Cardiac muscle cell (in vitro differentiated cells and primary cell): ENCODE data around the gene IWS1. TPM values are rescaled to one million over a fixed set of nuclear protein-coding genes. Genes with fewer than 3 reads are reported as not detected.

ENCODE experiments used
- DNase-seq, 2 donors: peaks; one replicate each; pipeline versions ENCODE4 v3.0.0 to v3.0.0-alpha.2; 2010 to 2017; ENCODE audit warnings: low read depth in 1 of 2, low spot score in 1 of 2
- H3K27ac ChIP-seq: fragments of 200-600 bp; sonication (generic); 2 replicates; pipeline ENCODE4 v1.5.1; 2016
- H3K27me3 ChIP-seq: fragments of 200-600 bp; sonication (generic); 2 replicates; pipeline ENCODE4 v1.6.0; 2016; ENCODE audit warnings: control low read depth
- H3K36me3 ChIP-seq: fragments of 200-600 bp; sonication (generic); 2 replicates; pipeline ENCODE4 v1.5.1; 2016; ENCODE audit warnings: control low read depth
- H3K4me1 ChIP-seq: fragments of 200-600 bp; sonication (generic); 2 replicates; pipeline ENCODE4 v1.8.1; 2017; ENCODE audit warnings: low read depth, mild to moderate bottlenecking, mixed run types
- H3K4me3 ChIP-seq: fragments of 200-600 bp; sonication (generic); 2 replicates; pipeline ENCODE4 v1.5.1; 2016; ENCODE audit warnings: mild to moderate bottlenecking
- H3K9me3 ChIP-seq: fragments of 200-600 bp; sonication (generic); 2 replicates; pipeline ENCODE4 v1.5.1; 2017; ENCODE audit warnings: low read depth, mild to moderate bottlenecking, control low read depth
- polyA plus RNA-seq: library from polyadenylated mRNA; unstranded; fragments of >200 nt; fragmentation: Nextera tagmentation; extraction: Ambion mirVana; gene quantifications from 2 replicates; pipeline ENCODE4 v1.2.1, GENCODE V29; 2016
- total RNA-seq: library from RNA; depleted of rRNA; stranded (reverse); fragments of >200 nt; gene quantifications from 2 replicates; pipeline ENCODE4 v1.2.3, GENCODE V29; 2016
- TF ChIP-seq, protein P1 (sequence below): IDR thresholded peaks from 2 replicates; pipeline ENCODE4 v1.5.1; 2012; ENCODE audit warnings: low read depth, mild to moderate bottlenecking, low read length

IWS1 gene
- total and polyA plus RNA-seq, 2 experiments from 2014 or later: 52.4 to 55.6 TPM

DNA sequence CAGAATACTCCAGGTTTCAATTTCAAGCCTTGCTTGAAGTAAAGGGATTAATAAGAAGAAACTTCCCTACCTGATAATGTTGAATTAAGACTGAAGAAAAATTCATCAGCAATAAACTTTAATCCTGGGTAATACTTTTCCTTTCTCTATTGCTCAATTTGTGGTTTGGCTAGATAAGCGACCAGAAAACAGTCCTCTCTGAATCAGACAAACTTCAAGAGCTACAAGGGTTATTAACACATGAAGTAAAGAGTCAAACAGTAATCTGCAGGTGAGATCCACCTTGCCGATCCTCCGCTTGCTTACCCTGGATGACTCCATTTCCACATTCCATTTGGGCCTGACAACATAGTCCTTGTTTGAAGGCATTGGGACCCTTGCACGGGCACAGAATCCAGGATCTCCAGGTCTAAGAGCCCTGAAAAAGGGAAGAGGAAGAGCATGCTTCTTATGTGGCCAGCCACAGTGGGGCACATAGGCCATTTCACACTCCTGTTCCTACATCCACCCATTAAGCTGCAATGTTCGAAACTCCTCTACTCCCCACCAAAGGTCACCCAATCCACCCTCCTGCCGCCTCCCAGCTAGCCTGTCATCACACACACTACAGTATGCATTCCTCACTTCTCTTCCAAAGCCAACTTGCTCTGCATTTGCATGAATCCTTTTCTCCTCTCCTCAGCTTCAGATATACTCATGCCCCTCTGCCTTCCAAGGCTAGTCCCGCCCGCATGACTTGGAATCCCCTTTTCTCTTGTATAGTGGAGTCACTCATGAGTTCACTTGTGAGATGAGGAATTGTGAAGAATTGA, 39.8 kb downstream of the IWS1 start:
- Histone ChIP-seq H3K9me3 (no peaks in the 10 kb centered on the region), H3K27me3 (no peaks in the 10 kb centered on the region), H3K36me3 (peaks cover 74% of the 10 kb centered on the region), H3K27ac (no peak overlapping the region), H3K4me3 (no peak overlapping the region), H3K4me1 (no peaks in the 10 kb centered on the region)
- TF ChIP-seq, protein P1, sequence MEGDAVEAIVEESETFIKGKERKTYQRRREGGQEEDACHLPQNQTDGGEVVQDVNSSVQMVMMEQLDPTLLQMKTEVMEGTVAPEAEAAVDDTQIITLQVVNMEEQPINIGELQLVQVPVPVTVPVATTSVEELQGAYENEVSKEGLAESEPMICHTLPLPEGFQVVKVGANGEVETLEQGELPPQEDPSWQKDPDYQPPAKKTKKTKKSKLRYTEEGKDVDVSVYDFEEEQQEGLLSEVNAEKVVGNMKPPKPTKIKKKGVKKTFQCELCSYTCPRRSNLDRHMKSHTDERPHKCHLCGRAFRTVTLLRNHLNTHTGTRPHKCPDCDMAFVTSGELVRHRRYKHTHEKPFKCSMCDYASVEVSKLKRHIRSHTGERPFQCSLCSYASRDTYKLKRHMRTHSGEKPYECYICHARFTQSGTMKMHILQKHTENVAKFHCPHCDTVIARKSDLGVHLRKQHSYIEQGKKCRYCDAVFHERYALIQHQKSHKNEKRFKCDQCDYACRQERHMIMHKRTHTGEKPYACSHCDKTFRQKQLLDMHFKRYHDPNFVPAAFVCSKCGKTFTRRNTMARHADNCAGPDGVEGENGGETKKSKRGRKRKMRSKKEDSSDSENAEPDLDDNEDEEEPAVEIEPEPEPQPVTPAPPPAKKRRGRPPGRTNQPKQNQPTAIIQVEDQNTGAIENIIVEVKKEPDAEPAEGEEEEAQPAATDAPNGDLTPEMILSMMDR: no peak
- peak in 1 of 2 donors; percentile 63 for DNase-seq

DNA sequence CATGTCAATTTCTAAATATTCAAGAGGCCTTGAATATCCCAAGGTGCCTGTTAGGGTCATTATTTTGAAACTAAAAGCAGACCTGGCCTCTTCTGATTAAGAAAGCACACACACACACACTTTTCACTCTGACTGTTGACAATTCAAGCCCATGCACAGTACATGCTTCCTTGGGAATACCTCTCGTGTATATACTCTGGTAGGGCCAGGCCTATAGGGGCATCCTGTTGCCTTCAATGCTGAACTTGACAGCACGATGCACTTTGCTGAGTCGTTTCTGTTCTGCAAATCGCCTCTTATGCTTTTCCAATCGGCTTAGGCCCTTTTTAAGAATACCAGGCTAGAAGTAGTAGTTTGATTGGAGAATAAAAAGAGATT, 40.6 kb downstream of the IWS1 start:
- Histone ChIP-seq H3K36me3 (peaks cover 69% of the 10 kb centered on the region), H3K27me3 (no peaks in the 10 kb centered on the region), H3K4me3 (no peak overlapping the region), H3K27ac (no peak overlapping the region), H3K4me1 (peaks cover 7% of the 10 kb centered on the region), H3K9me3 (no peaks in the 10 kb centered on the region)
- no peak for DNase-seq
- TF ChIP-seq, protein P1: no peak

DNA sequence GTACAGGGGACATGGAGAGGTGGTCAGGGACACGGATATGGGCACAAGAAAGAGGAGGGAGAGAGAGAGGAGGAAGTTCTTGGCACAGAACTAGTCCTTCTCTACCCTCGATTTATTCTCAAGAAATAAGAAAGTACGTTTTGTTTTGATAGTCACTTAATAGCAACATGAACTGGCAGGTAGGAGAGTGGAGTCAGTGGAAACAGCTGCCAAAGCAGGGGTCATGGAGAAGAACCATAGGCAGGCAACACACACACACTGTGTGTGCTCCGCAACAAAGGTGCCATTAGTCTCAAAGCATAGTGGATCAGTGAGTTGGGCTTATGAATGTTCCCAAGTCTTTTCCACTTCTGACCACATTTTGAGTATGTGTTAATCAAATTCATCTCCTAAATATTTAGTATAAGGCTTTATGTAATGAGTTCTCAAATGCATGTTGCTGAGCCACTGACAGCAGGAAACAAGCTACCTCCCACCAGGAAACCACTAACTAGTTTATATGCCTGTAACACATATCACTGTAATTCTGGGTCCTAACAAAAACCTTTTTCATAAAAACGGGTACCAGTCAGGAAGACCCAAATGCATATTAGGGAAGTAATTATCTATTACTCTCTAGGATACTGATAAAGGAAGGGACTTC, 41.1 kb downstream of the IWS1 start:
- no peak for DNase-seq
- H3K9me3 ChIP-seq: no peaks in the 10 kb centered on the region
- peaks cover 13% of the 10 kb centered on the region for H3K4me1 ChIP-seq
- TF ChIP-seq, protein P1: no peak
- H3K27ac ChIP-seq: no peak overlapping the region
- no peaks in the 10 kb centered on the region for H3K27me3 ChIP-seq
- no peak overlapping the region for H3K4me3 ChIP-seq
- H3K36me3 ChIP-seq: peaks cover 64% of the 10 kb centered on the region

DNA sequence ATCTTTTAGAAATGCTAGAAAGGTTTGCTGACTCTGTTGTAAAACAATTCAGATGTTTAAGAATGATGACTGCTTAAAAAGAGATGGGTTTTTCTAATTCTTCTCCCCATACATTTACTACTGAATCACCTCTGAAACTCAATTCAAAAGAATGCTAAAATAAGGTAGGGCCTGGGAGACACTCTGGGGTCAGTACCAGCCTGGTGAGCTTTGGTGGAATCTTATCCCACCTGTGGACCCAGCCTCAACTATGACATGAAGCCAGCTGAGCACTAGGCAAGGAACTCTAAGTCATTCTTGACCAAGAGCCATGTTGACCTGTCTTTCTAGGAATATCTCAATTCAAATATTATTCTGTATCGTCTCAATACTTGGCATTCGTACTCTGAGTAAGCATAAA, 44.3 kb downstream of the IWS1 start:
- Histone ChIP-seq H3K27ac (peak overlapping the region; percentile 11), H3K4me1 (peaks cover 21% of the 10 kb centered on the region), H3K36me3 (peaks cover 40% of the 10 kb centered on the region), H3K4me3 (no peak overlapping the region), H3K27me3 (no peaks in the 10 kb centered on the region), H3K9me3 (no peaks in the 10 kb centered on the region)
- TF ChIP-seq, protein P1: no peak
- no peak for DNase-seq

DNA sequence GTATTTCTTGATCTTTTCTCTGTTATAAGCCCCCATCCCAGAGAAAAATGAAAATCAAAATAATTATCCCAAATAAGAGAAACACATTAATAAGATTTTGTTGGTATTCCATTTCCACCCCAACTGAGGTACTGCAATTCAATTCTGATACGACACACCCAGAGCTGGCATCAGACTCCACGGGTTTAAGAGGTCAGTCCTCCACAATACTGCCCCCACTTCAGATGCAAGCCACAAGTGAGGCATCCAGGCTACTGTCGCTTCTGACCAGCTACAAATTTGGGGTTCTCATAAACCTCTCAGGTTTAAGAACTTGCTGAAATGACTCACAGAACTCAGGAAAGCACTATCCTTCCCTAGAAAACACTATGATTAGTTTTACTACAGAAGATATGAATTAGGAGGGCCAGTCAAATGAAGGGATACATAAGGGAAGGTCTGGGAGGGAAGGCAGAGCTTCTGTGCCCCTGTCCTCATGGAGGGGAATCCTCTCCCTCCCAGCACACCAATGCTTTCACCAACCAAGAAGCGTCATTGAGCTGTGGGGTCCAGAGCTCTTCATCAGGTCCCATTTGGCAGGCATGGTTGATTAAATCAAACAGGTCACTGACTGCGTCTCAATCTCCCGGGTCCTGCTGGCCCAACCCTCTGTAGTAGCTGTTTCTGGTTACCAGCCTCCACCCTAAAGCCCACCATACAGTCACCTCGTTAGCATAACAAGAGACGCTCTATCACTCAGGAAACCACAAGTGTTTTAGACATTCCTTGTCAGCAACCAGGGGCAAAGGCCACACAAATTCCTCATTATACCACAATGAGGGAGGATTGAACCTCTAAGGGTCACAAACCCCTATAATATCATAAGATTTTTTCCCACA, 46.2 kb downstream of the IWS1 start:
- Histone ChIP-seq H3K4me3 (no peak overlapping the region), H3K4me1 (peaks cover 21% of the 10 kb centered on the region), H3K9me3 (no peaks in the 10 kb centered on the region), H3K27ac (peak overlapping the region; percentile 11), H3K27me3 (no peaks in the 10 kb centered on the region), H3K36me3 (peaks cover 23% of the 10 kb centered on the region)
- TF ChIP-seq, protein P1: no peak
- peak in 1 of 2 donors; percentile 34 for DNase-seq
